Measurements from ENCODE around the gene UBA52. TPM values are rescaled to one million over a fixed set of nuclear protein-coding genes. Genes with fewer than 3 reads are reported as not detected.
A peak's percentile ranks its signal among the peaks of the same experiment; 100 is the strongest.

Gene UBA52
- total and polyA plus RNA-seq, 10 of the 15 experiments (the other 5 are each of a cell fraction or from before 2014, with no cell fraction given): 1,131 to 2,392 (median 1,645) TPM

DNA sequence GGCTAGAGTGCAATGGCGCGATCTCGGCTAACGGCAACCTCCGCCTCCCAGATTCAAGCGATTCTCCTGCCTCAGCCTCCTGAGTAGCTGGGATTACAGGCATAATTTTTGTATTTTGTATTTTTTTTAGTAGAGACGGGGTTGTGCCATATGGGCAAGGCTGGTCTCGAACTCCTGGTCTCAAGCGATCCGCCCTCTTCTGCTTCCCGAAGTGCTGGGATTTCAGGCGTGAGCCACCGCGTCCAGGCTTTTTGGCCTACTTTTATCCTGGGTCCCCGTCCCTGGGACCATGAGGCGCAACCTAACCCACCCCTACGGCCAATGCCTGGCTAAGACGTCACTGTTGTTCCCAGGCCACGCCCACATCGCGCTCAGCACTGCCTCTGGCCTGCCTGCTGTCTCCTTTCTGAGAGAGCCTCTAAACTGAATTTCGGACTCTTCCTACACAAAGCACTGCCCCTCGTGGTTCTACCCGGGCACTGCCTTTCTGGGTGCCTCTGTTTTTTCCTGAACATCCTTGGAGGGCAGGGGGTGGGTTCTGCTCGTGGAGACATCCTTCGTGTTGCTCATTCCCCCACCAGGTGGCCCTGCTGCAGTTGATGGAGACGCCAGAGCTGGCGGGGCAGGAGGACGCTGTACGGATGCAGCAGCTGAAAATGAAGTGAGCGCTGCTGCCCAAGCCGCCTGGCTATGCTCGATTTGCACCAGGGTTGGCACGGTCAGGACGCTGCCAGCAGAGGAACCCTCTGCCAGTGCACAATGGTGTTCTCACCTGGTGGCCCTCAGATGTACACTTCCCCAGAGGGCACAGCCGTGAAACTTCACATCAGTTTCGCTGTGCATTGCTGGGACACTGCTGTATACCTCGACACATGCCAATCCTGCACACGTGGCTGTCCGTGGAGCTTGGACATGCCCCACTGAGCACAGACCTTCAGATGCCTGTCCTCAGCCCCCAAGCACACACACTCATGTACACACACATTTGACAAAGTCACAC lies 18.9 kb downstream of the UBA52 start:
- H3K27me3 ChIP-seq (replicated peaks in 1 of 2; ENCODE audit: control insufficient read depth in 2 of 2, insufficient read depth in 2 of 2, low read length in 1 of 2): peaks cover 2% of the 10 kb centered on the region in 2 experiments; a peak in 1 of 4 replicates
- TSS peak; percentile 82 for BruUV-seq (replicated peaks)
- no peaks in the 10 kb centered on the region for H3K9me3 ChIP-seq (replicated peaks; ENCODE audit: control insufficient read depth, insufficient read depth, low read length)
- in situ Hi-C loops (cut with MboI) (no loop called here), intact Hi-C loops (cut with micrococcal nuclease; ENCODE audit: unreplicated experiment) (loop anchor here (5.0 kb wide), 1 partner anchor 242 kb away; the partner anchor contains the start of gene UPF1)
- no peak overlapping the region for H3K4me3 ChIP-seq
- ChIA-PET POLR2A (interaction anchor here (0.6 to 6.0 kb wide), 5 partner anchors 18 to 92 kb away, joined by 3 to 43 read pairs (median 27); partner anchors contain the start of genes ELL, FKBP8, KXD1 and UBA52), SMC1A (ENCODE audit: uncharacterized antibody, unreplicated experiment) (interaction anchor here (0.7 to 3.2 kb wide), 4 partner anchors 18 to 82 kb away, joined by 3 to 18 read pairs (median 4); partner anchors contain the start of gene KXD1), RAD21 (ENCODE audit: unreplicated experiment) (interaction anchor here (3.3 to 4.8 kb wide), 2 partner anchors 32 to 70 kb away, joined by 25 to 35 read pairs; partner anchors contain the start of genes ELL and KXD1), CTCF (interaction anchor here (1.2 to 6.0 kb wide), 7 partner anchors 10 to 119 kb away, joined by 3 to 64 read pairs (median 5); partner anchors contain the start of genes ELL, KXD1 and UBA52)
- ATAC-seq: no peak
- FAIRE-seq: no peak
- H2AFZ ChIP-seq (ENCODE audit: control insufficient read depth, low read depth, low read length): no peak overlapping the region
- no peak overlapping the region for H3K9ac ChIP-seq (ENCODE audit: control insufficient read depth, insufficient read depth, low read length)
- peaks cover 33% of the 10 kb centered on the region for H3K4me1 ChIP-seq (ENCODE audit: control insufficient read depth, insufficient read depth, low read length)
- peaks cover 0 to 3% of the 10 kb centered on the region in 2 experiments; a peak in 1 of 4 replicates for H3K36me3 ChIP-seq (ENCODE audit: control insufficient read depth in 2 of 2, insufficient read depth in 2 of 2, low read length in 1 of 2)
- no peaks in the 10 kb centered on the region; the same call in 1 of the 2 replicates for H4K20me1 ChIP-seq (ENCODE audit: control insufficient read depth, insufficient read depth)
- TF ChIP-seq, protein P1, sequence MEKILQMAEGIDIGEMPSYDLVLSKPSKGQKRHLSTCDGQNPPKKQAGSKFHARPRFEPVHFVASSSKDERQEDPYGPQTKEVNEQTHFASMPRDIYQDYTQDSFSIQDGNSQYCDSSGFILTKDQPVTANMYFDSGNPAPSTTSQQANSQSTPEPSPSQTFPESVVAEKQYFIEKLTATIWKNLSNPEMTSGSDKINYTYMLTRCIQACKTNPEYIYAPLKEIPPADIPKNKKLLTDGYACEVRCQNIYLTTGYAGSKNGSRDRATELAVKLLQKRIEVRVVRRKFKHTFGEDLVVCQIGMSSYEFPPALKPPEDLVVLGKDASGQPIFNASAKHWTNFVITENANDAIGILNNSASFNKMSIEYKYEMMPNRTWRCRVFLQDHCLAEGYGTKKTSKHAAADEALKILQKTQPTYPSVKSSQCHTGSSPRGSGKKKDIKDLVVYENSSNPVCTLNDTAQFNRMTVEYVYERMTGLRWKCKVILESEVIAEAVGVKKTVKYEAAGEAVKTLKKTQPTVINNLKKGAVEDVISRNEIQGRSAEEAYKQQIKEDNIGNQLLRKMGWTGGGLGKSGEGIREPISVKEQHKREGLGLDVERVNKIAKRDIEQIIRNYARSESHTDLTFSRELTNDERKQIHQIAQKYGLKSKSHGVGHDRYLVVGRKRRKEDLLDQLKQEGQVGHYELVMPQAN (conservative IDR thresholded peaks at IDR 0.05): no peak
- TF ChIP-seq, protein P2, sequence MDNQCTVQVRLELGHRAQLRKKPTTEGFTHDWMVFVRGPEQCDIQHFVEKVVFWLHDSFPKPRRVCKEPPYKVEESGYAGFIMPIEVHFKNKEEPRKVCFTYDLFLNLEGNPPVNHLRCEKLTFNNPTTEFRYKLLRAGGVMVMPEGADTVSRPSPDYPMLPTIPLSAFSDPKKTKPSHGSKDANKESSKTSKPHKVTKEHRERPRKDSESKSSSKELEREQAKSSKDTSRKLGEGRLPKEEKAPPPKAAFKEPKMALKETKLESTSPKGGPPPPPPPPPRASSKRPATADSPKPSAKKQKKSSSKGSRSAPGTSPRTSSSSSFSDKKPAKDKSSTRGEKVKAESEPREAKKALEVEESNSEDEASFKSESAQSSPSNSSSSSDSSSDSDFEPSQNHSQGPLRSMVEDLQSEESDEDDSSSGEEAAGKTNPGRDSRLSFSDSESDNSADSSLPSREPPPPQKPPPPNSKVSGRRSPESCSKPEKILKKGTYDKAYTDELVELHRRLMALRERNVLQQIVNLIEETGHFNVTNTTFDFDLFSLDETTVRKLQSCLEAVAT (IDR thresholded peaks at IDR 0.05): peak; percentile 7; the same call in 1 of the 2 replicates
- TF ChIP-seq MEF2A (IDR thresholded peaks at IDR 0.05; ENCODE audit: insufficient read depth, low read depth, low read length) (no peak), IRF4 (IDR thresholded peaks at IDR 0.05; ENCODE audit: low read depth, low read length) (no peak), PAX5 (IDR thresholded peaks at IDR 0.05; ENCODE audit: borderline replicate concordance, low read depth, low read length) (peak; percentile 60; the same call in 1 of the 2 replicates), JUND (IDR thresholded peaks at IDR 0.05; ENCODE audit: low read depth, low read length) (no peak), BACH1 (IDR thresholded peaks at IDR 0.05; ENCODE audit: borderline replicate concordance) (no peak), CHD1 (IDR thresholded peaks at IDR 0.05; ENCODE audit: low read depth, low read length) (no peak)
- TF ChIP-seq, protein P3, sequence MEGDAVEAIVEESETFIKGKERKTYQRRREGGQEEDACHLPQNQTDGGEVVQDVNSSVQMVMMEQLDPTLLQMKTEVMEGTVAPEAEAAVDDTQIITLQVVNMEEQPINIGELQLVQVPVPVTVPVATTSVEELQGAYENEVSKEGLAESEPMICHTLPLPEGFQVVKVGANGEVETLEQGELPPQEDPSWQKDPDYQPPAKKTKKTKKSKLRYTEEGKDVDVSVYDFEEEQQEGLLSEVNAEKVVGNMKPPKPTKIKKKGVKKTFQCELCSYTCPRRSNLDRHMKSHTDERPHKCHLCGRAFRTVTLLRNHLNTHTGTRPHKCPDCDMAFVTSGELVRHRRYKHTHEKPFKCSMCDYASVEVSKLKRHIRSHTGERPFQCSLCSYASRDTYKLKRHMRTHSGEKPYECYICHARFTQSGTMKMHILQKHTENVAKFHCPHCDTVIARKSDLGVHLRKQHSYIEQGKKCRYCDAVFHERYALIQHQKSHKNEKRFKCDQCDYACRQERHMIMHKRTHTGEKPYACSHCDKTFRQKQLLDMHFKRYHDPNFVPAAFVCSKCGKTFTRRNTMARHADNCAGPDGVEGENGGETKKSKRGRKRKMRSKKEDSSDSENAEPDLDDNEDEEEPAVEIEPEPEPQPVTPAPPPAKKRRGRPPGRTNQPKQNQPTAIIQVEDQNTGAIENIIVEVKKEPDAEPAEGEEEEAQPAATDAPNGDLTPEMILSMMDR (IDR thresholded peaks at IDR 0.05 in 2 of 3, conservative IDR thresholded peaks at IDR 0.05 in 1 of 3; ENCODE audit: control insufficient read depth in 2 of 3, extremely low read depth in 1 of 3, insufficient read depth in 1 of 3, low read depth in 3 of 3, low read length in 3 of 3): 0 out of 6 replicates have a peak, but pooled peaks of 2 of the 3 experiments have one; percentile 13 to 16
- no peak for DNase-seq (ENCODE audit: low read depth, low spot score)
- 89% methylated on average over 39 of the region's 40 CpGs for WGBS (ENCODE audit: insufficient coverage, insufficient replicate concordance, low lambda C conversion rate, missing lambda C conversion rate)
- H3K79me2 ChIP-seq (ENCODE audit: control insufficient read depth, insufficient read depth, low read length): peaks cover 4% of the 10 kb centered on the region; the same call in 1 of the 2 replicates
- peak overlapping the region; percentile 98; the same call in 1 of the 2 replicates for H3K4me2 ChIP-seq (ENCODE audit: control insufficient read depth, insufficient read depth)
- H3K27ac ChIP-seq (ENCODE audit: control insufficient read depth, insufficient read depth): no peak overlapping the region
